CD4-positive, CD25-positive, alpha-beta regulatory T cell (primary cell): Measurements from ENCODE around the gene PLXNB2. TPM values are rescaled to one million over a fixed set of nuclear protein-coding genes. Genes with fewer than 3 reads are reported as not detected.
A peak's percentile ranks its signal among the peaks of the same experiment; 100 is the strongest.

Experiments
- ATAC-seq, 2 donors: fragments of 150-1000 bp; cut with Tn5 transposase; one replicate each; pipeline ENCODE4 v1.10.0; 2021; ENCODE audit warnings: low read depth in 2 of 2, moderate number of reproducible peaks in 2 of 2, moderate library complexity in 1 of 2
- DNase-seq, 3 donors: peaks; one replicate each; pipeline versions ENCODE4 v3.0.0 to v3.0.0-alpha.2; 2012 to 2022; ENCODE audit warnings: mixed read lengths in 1 of 3
- H3K27ac ChIP-seq: one replicate; pipeline ENCODE4 v1.7.0; 2013; ENCODE audit warnings: mild to moderate bottlenecking, low read length; ENCODE audit not compliant: insufficient read depth, poor library complexity, severe bottlenecking
- H3K27me3 ChIP-seq: one replicate; pipeline ENCODE4 v1.7.0; 2013; ENCODE audit warnings: low read length; ENCODE audit not compliant: control insufficient read depth, insufficient read depth
- H3K36me3 ChIP-seq: one replicate; pipeline ENCODE4 v1.7.0; 2013; ENCODE audit warnings: mild to moderate bottlenecking, low read length, moderate library complexity; ENCODE audit not compliant: control insufficient read depth, insufficient read depth
- H3K4me1 ChIP-seq: 2 replicates; pipeline ENCODE4 v1.7.0; 2013; ENCODE audit warnings: mild to moderate bottlenecking, low read length; ENCODE audit not compliant: insufficient read depth, control insufficient read depth, poor library complexity, severe bottlenecking
- H3K4me3 ChIP-seq: one replicate; pipeline ENCODE4 v1.7.0; 2013; ENCODE audit warnings: low read depth, mild to moderate bottlenecking, low read length, moderate library complexity
- H3K9me3 ChIP-seq, 2 experiments: 1 replicate in 1 of 2; 2 replicates in 1 of 2; pipeline ENCODE4 v1.7.0; 2013; ENCODE audit warnings: low read length in 2 of 2, mild to moderate bottlenecking in 1 of 2, moderate library complexity in 1 of 2; ENCODE audit not compliant: control insufficient read depth in 2 of 2
- H3K27ac Mint-ChIP-seq, 3 donors: one replicate each; pipeline ENCODE4 v1.8.0; 2020 to 2022; ENCODE audit warnings: mild to moderate bottlenecking in 3 of 3, mixed read lengths in 3 of 3, moderate library complexity in 2 of 3
- H3K27me3 Mint-ChIP-seq: one replicate; pipeline ENCODE4 v1.8.0; 2022; ENCODE audit warnings: mild to moderate bottlenecking, mixed read lengths
- H3K36me3 Mint-ChIP-seq: one replicate; pipeline ENCODE4 v1.8.0; 2020; ENCODE audit warnings: mixed read lengths
- H3K4me1 Mint-ChIP-seq, 4 donors: one replicate each; pipeline ENCODE4 v1.8.0; 2020 to 2022; ENCODE audit warnings: mixed read lengths in 4 of 4, mild to moderate bottlenecking in 1 of 4
- H3K4me3 Mint-ChIP-seq, 4 donors: one replicate each; pipeline ENCODE4 v1.8.0; 2020 to 2022; ENCODE audit warnings: mild to moderate bottlenecking in 4 of 4, mixed read lengths in 4 of 4, moderate library complexity in 3 of 4
- H3K9me3 Mint-ChIP-seq, 7 donors: one replicate each; pipeline ENCODE4 v1.8.0; 2020 to 2022; ENCODE audit warnings: mixed read lengths in 7 of 7, mild to moderate bottlenecking in 3 of 7, moderate library complexity in 2 of 7
- polyA plus RNA-seq, 4 donors: library from polyadenylated mRNA; unstranded; fragments of 300-500 nt; fragmentation: Illumina TruSeq; gene quantifications; one replicate each; pipeline ENCODE4 v1.2.3, GENCODE V29; 2021
- total RNA-seq: library from RNA; stranded (reverse); gene quantifications from one replicate; pipeline ENCODE4 v1.2.3, GENCODE V29; 2022

PLXNB2 gene
- total and polyA plus RNA-seq, 5 donors from 2014 or later, result 0.36 to 3.7 (median 0.55) TPM; not detected in 1

GRCh38 chr22:50308597-50308935, 1.1 kb upstream of the PLXNB2 start:
- H3K9me3 ChIP-seq, result no peaks in the 10 kb centered on the region
- H3K36me3 ChIP-seq, result no peaks in the 10 kb centered on the region
- Mint-ChIP-seq H3K9me3 (peaks cover 0 to 2% (median 0%) of the 10 kb centered on the region in 7 donors), H3K4me3 (peak overlapping the region in 3 of 4 donors; percentile 6 to 48 (median 46)), H3K27me3 (peaks cover 26% of the 10 kb centered on the region), H3K4me1 (peaks cover 0 to 14% (median 3%) of the 10 kb centered on the region in 4 donors), H3K36me3 (no peaks in the 10 kb centered on the region), H3K27ac (peak overlapping the region in 1 of 3 donors; percentile 80)
- no peaks in the 10 kb centered on the region for H3K27me3 ChIP-seq
- no peak overlapping the region for H3K27ac ChIP-seq
- H3K4me3 ChIP-seq, result no peak overlapping the region
- DNase-seq, result no peak
- no peak for ATAC-seq
- peaks cover 13% of the 10 kb centered on the region for H3K4me1 ChIP-seq

GRCh38 chr22:50307890-50308596, 597 bp upstream of the PLXNB2 start:
- Mint-ChIP-seq H3K27ac (no peak overlapping the region), H3K9me3 (peaks cover 0 to 2% (median 0%) of the 10 kb centered on the region in 7 donors), H3K27me3 (peaks cover 30% of the 10 kb centered on the region), H3K4me1 (peaks cover 0 to 13% (median 3%) of the 10 kb centered on the region in 4 donors), H3K36me3 (no peaks in the 10 kb centered on the region), H3K4me3 (peak overlapping the region in 1 of 4 donors; percentile 6)
- no peak overlapping the region for H3K27ac ChIP-seq
- no peak for DNase-seq
- ATAC-seq, result no peak
- H3K9me3 ChIP-seq, result no peaks in the 10 kb centered on the region
- H3K27me3 ChIP-seq, result no peaks in the 10 kb centered on the region
- H3K36me3 ChIP-seq, result no peaks in the 10 kb centered on the region
- H3K4me3 ChIP-seq, result no peak overlapping the region
- peaks cover 12% of the 10 kb centered on the region for H3K4me1 ChIP-seq

- DNase-seq (no peak), ATAC-seq (no peak)
- Mint-ChIP-seq H3K36me3 (no peaks in the 10 kb centered on the region), H3K9me3 (peaks cover 0 to 3% (median 0%) of the 10 kb centered on the region in 7 donors), H3K27ac (no peak overlapping the region), H3K4me1 (peaks cover 0 to 13% (median 3%) of the 10 kb centered on the region in 4 donors), H3K4me3 (peak overlapping the region in 2 of 4 donors; percentile 50 to 77), H3K27me3 (peaks cover 35% of the 10 kb centered on the region)
- Histone ChIP-seq H3K27me3 (no peaks in the 10 kb centered on the region), H3K36me3 (no peaks in the 10 kb centered on the region), H3K27ac (no peak overlapping the region), H3K9me3 (no peaks in the 10 kb centered on the region), H3K4me1 (peaks cover 12% of the 10 kb centered on the region), H3K4me3 (no peak overlapping the region)
These were observed 1.4 kb downstream of the PLXNB2 start for GRCh38 chr22:50305923-50306566.

- no peak overlapping the region for H3K4me3 ChIP-seq
- Mint-ChIP-seq H3K4me1 (peaks cover 0 to 13% (median 3%) of the 10 kb centered on the region in 4 donors), H3K27ac (no peak overlapping the region), H3K27me3 (peaks cover 35% of the 10 kb centered on the region), H3K4me3 (peak overlapping the region in 1 of 4 donors; percentile 54), H3K36me3 (no peaks in the 10 kb centered on the region), H3K9me3 (peaks cover 0 to 3% (median 0%) of the 10 kb centered on the region in 7 donors)
- no peaks in the 10 kb centered on the region for H3K9me3 ChIP-seq
- H3K27me3 ChIP-seq, result no peaks in the 10 kb centered on the region
- DNase-seq (no peak), ATAC-seq (no peak)
- H3K4me1 ChIP-seq, result peaks cover 12% of the 10 kb centered on the region
- H3K36me3 ChIP-seq, result no peaks in the 10 kb centered on the region
- H3K27ac ChIP-seq, result no peak overlapping the region
These were observed 2.0 kb downstream of the PLXNB2 start for GRCh38 chr22:50305393-50305922.

- H3K4me1 Mint-ChIP-seq, result peaks cover 0 to 11% (median 3%) of the 10 kb centered on the region in 4 donors
These were observed 2.7 kb downstream of the PLXNB2 start for GRCh38 chr22:50304528-50305392.

GRCh38 chr22:50303848-50304527, 3.5 kb downstream of the PLXNB2 start:
- H3K4me1 Mint-ChIP-seq, result peaks cover 0 to 11% (median 3%) of the 10 kb centered on the region in 4 donors
- peaks cover 0 to 3% (median 0%) of the 10 kb centered on the region in 7 donors for H3K9me3 Mint-ChIP-seq
- ATAC-seq (peak in 1 of 2 donors; percentile 22), DNase-seq (no peak)
- H3K27me3 Mint-ChIP-seq, result peaks cover 35% of the 10 kb centered on the region
- H3K27ac Mint-ChIP-seq, result no peak overlapping the region
- peaks cover 16% of the 10 kb centered on the region for H3K4me1 ChIP-seq
- H3K27ac ChIP-seq, result no peak overlapping the region
- peak overlapping the region in 1 of 4 donors; percentile 41 for H3K4me3 Mint-ChIP-seq
- H3K36me3 ChIP-seq, result no peaks in the 10 kb centered on the region
- no peaks in the 10 kb centered on the region for H3K36me3 Mint-ChIP-seq
- H3K4me3 ChIP-seq, result no peak overlapping the region
- no peaks in the 10 kb centered on the region for H3K9me3 ChIP-seq
- H3K27me3 ChIP-seq, result no peaks in the 10 kb centered on the region

More at GRCh38 chr22:50304528-50305392, 2.7 kb downstream of the PLXNB2 start:
- no peaks in the 10 kb centered on the region for H3K36me3 ChIP-seq
- H3K4me1 ChIP-seq, result peaks cover 12% of the 10 kb centered on the region
- H3K9me3 ChIP-seq, result no peaks in the 10 kb centered on the region
- no peaks in the 10 kb centered on the region for H3K27me3 ChIP-seq
- Mint-ChIP-seq H3K27ac (no peak overlapping the region), H3K9me3 (peaks cover 0 to 3% (median 0%) of the 10 kb centered on the region in 7 donors), H3K36me3 (no peaks in the 10 kb centered on the region), H3K4me3 (no peak overlapping the region), H3K27me3 (peaks cover 35% of the 10 kb centered on the region)
- peak in 1 of 2 donors; percentile 3 for ATAC-seq
- H3K27ac ChIP-seq, result no peak overlapping the region
- no peak for DNase-seq
- H3K4me3 ChIP-seq, result no peak overlapping the region

GRCh38 chr22:50303515-50303847, 4.0 kb downstream of the PLXNB2 start:
- ATAC-seq (no peak), DNase-seq (no peak)
- peaks cover 0 to 11% (median 3%) of the 10 kb centered on the region in 4 donors for H3K4me1 Mint-ChIP-seq
- peaks cover 0 to 3% (median 0%) of the 10 kb centered on the region in 7 donors for H3K9me3 Mint-ChIP-seq
- peaks cover 16% of the 10 kb centered on the region for H3K4me1 ChIP-seq
- no peak overlapping the region for H3K27ac Mint-ChIP-seq
- H3K9me3 ChIP-seq, result no peaks in the 10 kb centered on the region
- no peak overlapping the region for H3K4me3 Mint-ChIP-seq
- no peak overlapping the region for H3K27ac ChIP-seq
- H3K27me3 ChIP-seq, result no peaks in the 10 kb centered on the region
- no peaks in the 10 kb centered on the region for H3K36me3 Mint-ChIP-seq
- H3K27me3 Mint-ChIP-seq, result peaks cover 34% of the 10 kb centered on the region
- no peak overlapping the region for H3K4me3 ChIP-seq
- no peaks in the 10 kb centered on the region for H3K36me3 ChIP-seq
